ENCODE measurements around the gene SGO2.
"Not testable (repeated sequence)": the region's sequence is repeated elsewhere in the genome, so short reads cannot be mapped to it uniquely, and the experiment has no call there.

Gene SGO2

GRCh38 chr2:200624026-200624425, 98.0 kb downstream of the SGO2 start:
- DNase-seq: no peak

GRCh38 chr2:200624658-200625057, 98.7 kb downstream of the SGO2 start:
- no peak for DNase-seq

- no peak for DNase-seq
These were observed 99.3 kb downstream of the SGO2 start for GRCh38 chr2:200625282-200625681.

GRCh38 chr2:200625958-200626363, 100.0 kb downstream of the SGO2 start:
- no peak for DNase-seq

- DNase-seq: no peak
These were observed 101.2 kb downstream of the SGO2 start for GRCh38 chr2:200627110-200627770.

GRCh38 chr2:200628461-200628860, 102.5 kb downstream of the SGO2 start:
- DNase-seq: not testable (repeated sequence)

GRCh38 chr2:200631287-200631686, 105.3 kb downstream of the SGO2 start:
- no peak for DNase-seq
